Measurements from ENCODE around the gene AZI2. TPM values are rescaled to one million over a fixed set of nuclear protein-coding genes. Genes with fewer than 3 reads are reported as not detected.

Gene AZI2
- total and polyA plus RNA-seq, 10 of the 15 experiments (the other 5 are each of a cell fraction or from before 2014, with no cell fraction given), result 19.9 to 91.7 (median 35.5) TPM

GRCh38 chr3:28349469-28350000 lies 911 bp upstream of the AZI2 start (continued):
- TF ChIP-seq RELB (IDR thresholded peaks at IDR 0.05; ENCODE audit: low read depth) (no peak), GABPA (IDR thresholded peaks at IDR 0.05; ENCODE audit: low read depth) (no peak), MLLT1 (IDR thresholded peaks at IDR 0.05) (peak; percentile 95), SMAD1 (IDR thresholded peaks at IDR 0.05; ENCODE audit: low read depth, partially characterized antibody) (no peak), SIX5 (IDR thresholded peaks at IDR 0.05; ENCODE audit: low read depth, low read length, severe bottlenecking) (no peak), CHD4 (IDR thresholded peaks at IDR 0.05) (no peak)

DNA sequence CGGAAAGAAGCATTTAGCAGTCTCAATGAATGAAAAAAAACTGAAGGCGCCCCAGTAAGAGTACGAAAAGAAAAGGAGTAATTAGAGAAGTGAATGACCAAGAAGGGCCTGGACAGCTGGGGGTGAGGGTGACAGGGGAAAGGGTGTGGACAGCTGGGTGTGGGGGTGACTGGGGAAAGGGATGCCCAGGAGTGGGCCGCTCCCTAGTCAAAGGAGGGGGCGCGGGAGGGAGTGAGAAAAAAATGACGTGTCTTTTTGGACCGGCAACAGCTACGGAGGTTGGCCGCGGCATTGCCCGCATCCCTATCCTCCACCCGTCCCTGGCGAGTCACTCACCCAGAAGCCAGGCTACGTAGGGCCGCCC lies 377 bp downstream of the AZI2 start:
- FAIRE-seq (no peak), DNase-seq (ENCODE audit: low read depth, low spot score) (no peak), ATAC-seq (peak; percentile 86)
- H3K9me3 ChIP-seq (replicated peaks; ENCODE audit: control insufficient read depth, insufficient read depth, low read length), result no peaks in the 10 kb centered on the region
- no peaks in the 10 kb centered on the region for H3K4me1 ChIP-seq (ENCODE audit: control insufficient read depth, insufficient read depth, low read length)
- intact Hi-C loops (cut with micrococcal nuclease; ENCODE audit: unreplicated experiment), result loop anchor here (10.0 kb wide), 1 partner anchor 863 kb away; the partner anchor contains the start of gene SLC4A7
- peak; percentile 64; the same call in 1 of the 2 replicates for TF ChIP-seq ATF7 (IDR thresholded peaks at IDR 0.05; ENCODE audit: low read depth)
- TF ChIP-seq HDAC2 (IDR thresholded peaks at IDR 0.05), result no peak
- TF ChIP-seq EZH2 (IDR thresholded peaks at IDR 0.05; ENCODE audit: borderline replicate concordance, control insufficient read depth, low read depth, low read length), result no peak
- TF ChIP-seq, protein P1, sequence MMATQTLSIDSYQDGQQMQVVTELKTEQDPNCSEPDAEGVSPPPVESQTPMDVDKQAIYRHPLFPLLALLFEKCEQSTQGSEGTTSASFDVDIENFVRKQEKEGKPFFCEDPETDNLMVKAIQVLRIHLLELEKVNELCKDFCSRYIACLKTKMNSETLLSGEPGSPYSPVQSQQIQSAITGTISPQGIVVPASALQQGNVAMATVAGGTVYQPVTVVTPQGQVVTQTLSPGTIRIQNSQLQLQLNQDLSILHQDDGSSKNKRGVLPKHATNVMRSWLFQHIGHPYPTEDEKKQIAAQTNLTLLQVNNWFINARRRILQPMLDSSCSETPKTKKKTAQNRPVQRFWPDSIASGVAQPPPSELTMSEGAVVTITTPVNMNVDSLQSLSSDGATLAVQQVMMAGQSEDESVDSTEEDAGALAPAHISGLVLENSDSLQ (IDR thresholded peaks at IDR 0.05), result peak; percentile 94
- no peak for TF ChIP-seq MEF2B (IDR thresholded peaks at IDR 0.05; ENCODE audit: partially characterized antibody, poor library complexity, severe bottlenecking)
- TF ChIP-seq CREB1 (IDR thresholded peaks at IDR 0.05; ENCODE audit: low read depth), result peak; percentile 50; the same call in 1 of the 2 replicates
- peak; percentile 65 for TF ChIP-seq PBX3 (IDR thresholded peaks at IDR 0.05; ENCODE audit: insufficient replicate concordance, low read depth, low read length)
- 0 out of 2 replicates have a peak, but pooled peaks have one; percentile 40 for TF ChIP-seq TCF3 (IDR thresholded peaks at IDR 0.05; ENCODE audit: borderline replicate concordance, insufficient read depth, low read depth, low read length)
- no peaks in the 10 kb centered on the region for H3K27me3 ChIP-seq (replicated peaks in 1 of 2; ENCODE audit: control insufficient read depth in 2 of 2, insufficient read depth in 2 of 2, low read length in 1 of 2)
- peaks cover 57% of the 10 kb centered on the region for H3K79me2 ChIP-seq (ENCODE audit: control insufficient read depth, insufficient read depth, low read length)
- WGBS (ENCODE audit: insufficient coverage, insufficient replicate concordance, low lambda C conversion rate, missing lambda C conversion rate), result 12% methylated on average over 13 of the region's 16 CpGs
- ChIA-PET POLR2A (interaction anchor here (1.0 to 1.9 kb wide), 4 partner anchors 21 to 636 kb away, joined by 3 to 17 read pairs (median 8); no protein-coding TSS in a partner anchor), RAD21 (ENCODE audit: unreplicated experiment) (interaction anchor here (0.6 to 1.6 kb wide), 3 partner anchors 20 to 416 kb away, joined by 3 to 5 read pairs (median 4); no protein-coding TSS in a partner anchor), SMC1A (ENCODE audit: uncharacterized antibody, unreplicated experiment) (interaction anchor here (0.6 to 2.4 kb wide), 6 partner anchors 9 to 864 kb away, joined by 3 to 7 read pairs (median 4); partner anchors contain the start of gene SLC4A7), CTCF (interaction anchor here (0.9 to 2.0 kb wide), 5 partner anchors 9 to 636 kb away, joined by 3 to 18 read pairs (median 10); no protein-coding TSS in a partner anchor)
- no peaks in the 10 kb centered on the region for H4K20me1 ChIP-seq (ENCODE audit: control insufficient read depth, insufficient read depth)
- H3K9ac ChIP-seq (ENCODE audit: control insufficient read depth, insufficient read depth, low read length), result peak overlapping the region; percentile 98
- peak overlapping the region; percentile 87 for H2AFZ ChIP-seq (ENCODE audit: control insufficient read depth, low read depth, low read length)
- H3K27ac ChIP-seq (ENCODE audit: control insufficient read depth, insufficient read depth), result peak overlapping the region; percentile 97
- H3K36me3 ChIP-seq (ENCODE audit: control insufficient read depth in 2 of 2, insufficient read depth in 2 of 2, low read length in 1 of 2), result no peaks in the 10 kb centered on the region
- in situ Hi-C loops (cut with MboI), result loop anchor here (10.0 to 25.0 kb wide), 2 partner anchors 863 to 1211 kb away; partner anchors contain the start of gene SLC4A7
- peak overlapping the region; percentile 81 for H3K4me3 ChIP-seq
- BruUV-seq (replicated peaks), result no TSS peak
- H3K4me2 ChIP-seq (ENCODE audit: control insufficient read depth, insufficient read depth), result peak overlapping the region; percentile 84

Measured in GM12878 (cell line).